ENCODE measurements around the gene ACACB. TPM values are rescaled to one million over a fixed set of nuclear protein-coding genes. Genes with fewer than 3 reads are reported as not detected.

Gene ACACB
- total RNA-seq, 1 experiment from 2014 or later, result 26.2 TPM

- no peaks in the 10 kb centered on the region for H3K36me3 ChIP-seq (ENCODE audit: control insufficient read depth, insufficient read depth, low read length)
- H3K9me3 Mint-ChIP-seq (ENCODE audit: unreplicated experiment), result no peaks in the 10 kb centered on the region
- POLR2A ChIA-PET, result no interaction called here
These were observed 41.5 kb upstream of the ACACB start for GRCh38 chr12:109074866-109075265.

GRCh38 chr12:109082751-109083150, 33.6 kb upstream of the ACACB start:
- no peaks in the 10 kb centered on the region for H3K4me1 Mint-ChIP-seq (ENCODE audit: low read depth, unreplicated experiment)
- Histone ChIP-seq H3K27me3 (replicated peaks; ENCODE audit: control insufficient read depth, insufficient read depth, low read length) (no peaks in the 10 kb centered on the region), H3K9me3 (no peaks in the 10 kb centered on the region), H3K36me3 (ENCODE audit: control insufficient read depth, insufficient read depth, low read length) (no peaks in the 10 kb centered on the region; the same call in 1 of the 2 replicates), H3K4me1 (peaks cover 5% of the 10 kb centered on the region), H3K4me3 (ENCODE audit: low read depth, low read length) (no peak overlapping the region)
- intact Hi-C loops (cut with micrococcal nuclease; ENCODE audit: unreplicated experiment), result no loop called here
- H3K27me3 Mint-ChIP-seq (ENCODE audit: insufficient read depth, unreplicated experiment), result no peaks in the 10 kb centered on the region
- no peak overlapping the region for H3K4me3 Mint-ChIP-seq (ENCODE audit: unreplicated experiment)
- no peak for DNase-seq
- H3K36me3 Mint-ChIP-seq (ENCODE audit: insufficient read depth, unreplicated experiment), result peaks cover 10% of the 10 kb centered on the region
- TF ChIP-seq CTCF (IDR thresholded peaks at IDR 0.05; ENCODE audit: insufficient read depth in 1 of 2, low read depth in 1 of 2, low read length in 1 of 2, severe bottlenecking in 1 of 2, unreplicated experiment in 1 of 2), result no peak
- no peaks in the 10 kb centered on the region for H3K9me3 Mint-ChIP-seq (ENCODE audit: unreplicated experiment)
- CTCF ChIA-PET, result no interaction called here
- no peak overlapping the region for H3K27ac Mint-ChIP-seq (ENCODE audit: unreplicated experiment)
- no TSS peak for BruUV-seq (replicated peaks)
- POLR2A ChIA-PET, result interaction anchor here (0.6 kb wide), 1 partner anchor 114 kb away, joined by 5 read pairs; no protein-coding TSS in a partner anchor

More at GRCh38 chr12:109074866-109075265, 41.5 kb upstream of the ACACB start:
- intact Hi-C loops (cut with micrococcal nuclease; ENCODE audit: unreplicated experiment), result no loop called here
- H3K9me3 ChIP-seq, result no peaks in the 10 kb centered on the region
- no peaks in the 10 kb centered on the region for H3K27me3 ChIP-seq (replicated peaks; ENCODE audit: control insufficient read depth, insufficient read depth, low read length)
- CTCF ChIA-PET, result no interaction called here
- Mint-ChIP-seq H3K27me3 (ENCODE audit: insufficient read depth, unreplicated experiment) (no peaks in the 10 kb centered on the region), H3K27ac (ENCODE audit: unreplicated experiment) (no peak overlapping the region), H3K4me1 (ENCODE audit: low read depth, unreplicated experiment) (peaks cover 4% of the 10 kb centered on the region), H3K4me3 (ENCODE audit: unreplicated experiment) (no peak overlapping the region), H3K36me3 (ENCODE audit: insufficient read depth, unreplicated experiment) (peaks cover 23% of the 10 kb centered on the region)
- TF ChIP-seq CTCF (IDR thresholded peaks at IDR 0.05; ENCODE audit: insufficient read depth in 1 of 2, low read depth in 1 of 2, low read length in 1 of 2, severe bottlenecking in 1 of 2, unreplicated experiment in 1 of 2), result no peak
- BruUV-seq (replicated peaks), result no TSS peak
- DNase-seq, result no peak
- no peak overlapping the region for H3K4me3 ChIP-seq (ENCODE audit: low read depth, low read length)
- H3K4me1 ChIP-seq, result 0 out of 2 replicates have a peak, but pooled peaks cover 2% of the 10 kb centered on the region

GRCh38 chr12:109084425-109084824, 32.0 kb upstream of the ACACB start:
- H3K27me3 Mint-ChIP-seq (ENCODE audit: insufficient read depth, unreplicated experiment), result no peaks in the 10 kb centered on the region
- no TSS peak for BruUV-seq (replicated peaks)
- Histone ChIP-seq H3K27me3 (replicated peaks; ENCODE audit: control insufficient read depth, insufficient read depth, low read length) (no peaks in the 10 kb centered on the region), H3K36me3 (ENCODE audit: control insufficient read depth, insufficient read depth, low read length) (no peaks in the 10 kb centered on the region; the same call in 1 of the 2 replicates), H3K4me1 (peaks cover 5% of the 10 kb centered on the region), H3K9me3 (no peaks in the 10 kb centered on the region), H3K4me3 (ENCODE audit: low read depth, low read length) (no peak overlapping the region)
- DNase-seq, result no peak
- no peak for TF ChIP-seq CTCF (IDR thresholded peaks at IDR 0.05; ENCODE audit: insufficient read depth in 1 of 2, low read depth in 1 of 2, low read length in 1 of 2, severe bottlenecking in 1 of 2, unreplicated experiment in 1 of 2)
- H3K9me3 Mint-ChIP-seq (ENCODE audit: unreplicated experiment), result no peaks in the 10 kb centered on the region
- no peaks in the 10 kb centered on the region for H3K4me1 Mint-ChIP-seq (ENCODE audit: low read depth, unreplicated experiment)
- ChIA-PET CTCF (no interaction called here), POLR2A (no interaction called here)
- peaks cover 21% of the 10 kb centered on the region for H3K36me3 Mint-ChIP-seq (ENCODE audit: insufficient read depth, unreplicated experiment)
- intact Hi-C loops (cut with micrococcal nuclease; ENCODE audit: unreplicated experiment), result no loop called here
- H3K4me3 Mint-ChIP-seq (ENCODE audit: unreplicated experiment), result no peak overlapping the region
- no peak overlapping the region for H3K27ac Mint-ChIP-seq (ENCODE audit: unreplicated experiment)
